ENCODE data around the gene SLC35F1. TPM values are rescaled to one million over a fixed set of nuclear protein-coding genes. Genes with fewer than 3 reads are reported as not detected.
"Not testable (repeated sequence)": the region's sequence is repeated elsewhere in the genome, so short reads cannot be mapped to it uniquely, and the experiment has no call there.

Gene SLC35F1
- total and polyA plus RNA-seq, 2 donors (not counting 1 experiment from before 2014, with no cell fraction given) = not detected

DNA sequence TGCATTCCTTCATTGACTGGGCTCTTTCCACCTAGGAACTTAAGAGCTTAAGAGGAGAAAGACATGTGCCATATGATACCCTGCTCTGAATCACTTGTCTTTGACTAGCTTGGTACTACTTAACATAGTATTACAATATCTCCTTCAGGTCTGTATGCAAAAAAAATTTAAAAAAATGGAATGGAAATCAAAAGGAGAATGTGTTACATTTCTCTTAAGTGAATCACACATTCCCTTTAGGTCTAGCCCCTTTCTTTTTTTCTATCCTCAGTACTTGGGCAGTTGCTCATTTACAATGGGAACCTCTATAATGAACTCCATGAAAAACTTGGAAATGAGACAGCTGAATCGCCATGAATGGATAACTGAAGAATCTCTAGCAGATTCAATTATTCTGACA is 53.8 kb downstream of the SLC35F1 start:
- no peaks in the 10 kb centered on the region for H3K36me3 ChIP-seq (replicated peaks in 1 of 2; ENCODE audit: control extremely low read depth in 1 of 2, control insufficient read depth in 1 of 2, extremely low read depth in 1 of 2, insufficient read depth in 2 of 2, low read length in 1 of 2)
- CTCF ChIA-PET = interaction anchor here (1.7 kb wide), 1 partner anchor 15 kb away, joined by 5 read pairs; no protein-coding TSS in a partner anchor
- POLR2A ChIA-PET = no interaction called here
- Mint-ChIP-seq H3K27ac (no peak overlapping the region), H3K27me3 (no peaks in the 10 kb centered on the region), H3K4me3 (no peak overlapping the region), H3K9me3 (ENCODE audit: insufficient read depth) (peaks cover 7% of the 10 kb centered on the region), H3K4me1 (no peaks in the 10 kb centered on the region)
- H3K9ac ChIP-seq (ENCODE audit: low read length) = no peak overlapping the region
- H3K4me3 ChIP-seq (ENCODE audit: control extremely low read depth in 1 of 5, extremely low read depth in 1 of 5, insufficient read depth in 1 of 5, low read depth in 2 of 5, low read length in 4 of 5) = no peak overlapping the region
- TF ChIP-seq, protein P1, sequence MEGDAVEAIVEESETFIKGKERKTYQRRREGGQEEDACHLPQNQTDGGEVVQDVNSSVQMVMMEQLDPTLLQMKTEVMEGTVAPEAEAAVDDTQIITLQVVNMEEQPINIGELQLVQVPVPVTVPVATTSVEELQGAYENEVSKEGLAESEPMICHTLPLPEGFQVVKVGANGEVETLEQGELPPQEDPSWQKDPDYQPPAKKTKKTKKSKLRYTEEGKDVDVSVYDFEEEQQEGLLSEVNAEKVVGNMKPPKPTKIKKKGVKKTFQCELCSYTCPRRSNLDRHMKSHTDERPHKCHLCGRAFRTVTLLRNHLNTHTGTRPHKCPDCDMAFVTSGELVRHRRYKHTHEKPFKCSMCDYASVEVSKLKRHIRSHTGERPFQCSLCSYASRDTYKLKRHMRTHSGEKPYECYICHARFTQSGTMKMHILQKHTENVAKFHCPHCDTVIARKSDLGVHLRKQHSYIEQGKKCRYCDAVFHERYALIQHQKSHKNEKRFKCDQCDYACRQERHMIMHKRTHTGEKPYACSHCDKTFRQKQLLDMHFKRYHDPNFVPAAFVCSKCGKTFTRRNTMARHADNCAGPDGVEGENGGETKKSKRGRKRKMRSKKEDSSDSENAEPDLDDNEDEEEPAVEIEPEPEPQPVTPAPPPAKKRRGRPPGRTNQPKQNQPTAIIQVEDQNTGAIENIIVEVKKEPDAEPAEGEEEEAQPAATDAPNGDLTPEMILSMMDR (IDR thresholded peaks at IDR 0.05) = no peak
- TF ChIP-seq EZH2 (IDR thresholded peaks at IDR 0.05; ENCODE audit: borderline replicate concordance, insufficient read depth, low read depth, low read length, poor library complexity, severe bottlenecking) = no peak
- WGBS (ENCODE audit: insufficient coverage) = no CpG with 5 or more reads among the region's 1 CpG
- no peak overlapping the region for H3K4me2 ChIP-seq (replicated peaks; ENCODE audit: low read depth, low read length, poor library complexity, severe bottlenecking)
- no peaks in the 10 kb centered on the region for H3K4me1 ChIP-seq (ENCODE audit: control insufficient read depth in 2 of 2, insufficient read depth in 2 of 2, low read length in 2 of 2)
- no peak for DNase-seq
- no peaks in the 10 kb centered on the region for H3K79me2 ChIP-seq (ENCODE audit: control insufficient read depth, insufficient read depth, low read length)
- no peak for ATAC-seq (ENCODE audit: low read depth)
- no peak overlapping the region for H2AFZ ChIP-seq (ENCODE audit: insufficient read depth, low read depth, low read length, poor library complexity, severe bottlenecking)
- H3K27ac ChIP-seq (ENCODE audit: low read length in 2 of 2) = no peak overlapping the region
- H4K20me1 ChIP-seq (ENCODE audit: control insufficient read depth, insufficient read depth, low read length, poor library complexity, severe bottlenecking) = no peaks in the 10 kb centered on the region
- intact Hi-C loops (cut with micrococcal nuclease) = no loop called here
- H3K9me3 ChIP-seq (ENCODE audit: control extremely low read depth in 1 of 3, control insufficient read depth in 2 of 3, insufficient read depth in 1 of 3, low read length in 2 of 3) = peaks cover 0 to 6% (median 0%) of the 10 kb centered on the region in 3 donors
- no peaks in the 10 kb centered on the region for H3K27me3 ChIP-seq (replicated peaks in 1 of 4; ENCODE audit: control extremely low read depth in 1 of 4, control insufficient read depth in 3 of 4, insufficient read depth in 4 of 4, low read length in 3 of 4)

DNA sequence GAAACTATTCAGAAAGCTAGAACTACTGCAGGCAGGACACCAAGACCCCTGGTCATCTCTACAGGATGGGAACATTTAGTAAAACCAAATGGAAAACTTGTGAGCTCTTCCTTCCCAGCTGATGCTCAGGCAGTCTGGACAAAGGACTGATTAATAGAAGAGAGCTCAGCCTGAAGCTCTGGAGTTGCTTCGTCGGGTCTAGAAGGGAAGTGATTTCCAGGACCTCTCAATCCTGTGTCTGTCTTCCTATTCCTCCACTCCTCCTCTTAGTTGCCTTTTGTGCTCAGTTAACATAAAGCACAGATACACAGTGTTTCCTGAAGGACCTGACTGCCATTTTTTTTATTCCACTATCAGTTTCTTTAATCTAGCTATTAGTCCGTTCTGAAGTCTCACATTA is 54.2 kb downstream of the SLC35F1 start:
- no peak overlapping the region for H3K27ac ChIP-seq (ENCODE audit: low read length in 2 of 2)
- no peaks in the 10 kb centered on the region for H4K20me1 ChIP-seq (ENCODE audit: control insufficient read depth, insufficient read depth, low read length, poor library complexity, severe bottlenecking)
- no peak for ATAC-seq (ENCODE audit: low read depth)
- 95% methylated on average over 2 of the region's 3 CpGs for WGBS (ENCODE audit: insufficient coverage)
- DNase-seq = no peak
- H3K9me3 ChIP-seq (ENCODE audit: control extremely low read depth in 1 of 3, control insufficient read depth in 2 of 3, insufficient read depth in 1 of 3, low read length in 2 of 3) = peaks cover 0 to 9% (median 0%) of the 10 kb centered on the region in 3 donors
- Mint-ChIP-seq H3K9me3 (ENCODE audit: insufficient read depth) (peaks cover 8% of the 10 kb centered on the region), H3K4me3 (no peak overlapping the region), H3K27me3 (no peaks in the 10 kb centered on the region), H3K4me1 (no peaks in the 10 kb centered on the region), H3K27ac (no peak overlapping the region)
- TF ChIP-seq, protein P1 (IDR thresholded peaks at IDR 0.05) = no peak
- no peak for TF ChIP-seq EZH2 (IDR thresholded peaks at IDR 0.05; ENCODE audit: borderline replicate concordance, insufficient read depth, low read depth, low read length, poor library complexity, severe bottlenecking)
- H3K9ac ChIP-seq (ENCODE audit: low read length) = no peak overlapping the region
- H3K4me2 ChIP-seq (replicated peaks; ENCODE audit: low read depth, low read length, poor library complexity, severe bottlenecking) = no peak overlapping the region
- no peak overlapping the region for H2AFZ ChIP-seq (ENCODE audit: insufficient read depth, low read depth, low read length, poor library complexity, severe bottlenecking)
- no peaks in the 10 kb centered on the region for H3K79me2 ChIP-seq (ENCODE audit: control insufficient read depth, insufficient read depth, low read length)
- H3K4me3 ChIP-seq (ENCODE audit: control extremely low read depth in 1 of 5, extremely low read depth in 1 of 5, insufficient read depth in 1 of 5, low read depth in 2 of 5, low read length in 4 of 5) = no peak overlapping the region
- POLR2A ChIA-PET = no interaction called here
- intact Hi-C loops (cut with micrococcal nuclease) = no loop called here
- no peaks in the 10 kb centered on the region for H3K27me3 ChIP-seq (replicated peaks in 1 of 4; ENCODE audit: control extremely low read depth in 1 of 4, control insufficient read depth in 3 of 4, insufficient read depth in 4 of 4, low read length in 3 of 4)
- no peaks in the 10 kb centered on the region for H3K4me1 ChIP-seq (ENCODE audit: control insufficient read depth in 2 of 2, insufficient read depth in 2 of 2, low read length in 2 of 2)
- no peaks in the 10 kb centered on the region for H3K36me3 ChIP-seq (replicated peaks in 1 of 2; ENCODE audit: control extremely low read depth in 1 of 2, control insufficient read depth in 1 of 2, extremely low read depth in 1 of 2, insufficient read depth in 2 of 2, low read length in 1 of 2)
- CTCF ChIA-PET = interaction anchor here (1.7 kb wide), 1 partner anchor 15 kb away, joined by 5 read pairs; no protein-coding TSS in a partner anchor

DNA sequence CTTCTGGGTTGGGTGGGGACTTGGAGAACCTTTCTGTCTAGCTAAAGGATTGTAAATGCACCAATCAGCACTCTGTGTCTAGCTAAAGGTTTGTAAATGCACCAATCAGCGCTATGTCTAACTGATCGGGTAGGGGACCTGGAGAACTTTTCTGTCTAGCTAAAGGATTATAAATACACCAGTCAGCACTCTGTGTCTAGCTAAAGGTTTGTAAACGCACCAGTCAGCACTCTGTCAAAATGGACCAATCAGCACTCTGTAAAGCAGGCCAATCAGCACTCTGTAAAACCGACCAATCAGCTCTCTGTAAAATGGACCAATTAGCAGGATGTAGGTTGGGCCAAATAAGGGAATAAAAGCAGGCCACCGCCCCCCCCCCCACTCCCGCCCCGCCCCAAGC is 58.7 kb downstream of the SLC35F1 start:
- H3K79me2 ChIP-seq (ENCODE audit: control insufficient read depth, insufficient read depth, low read length); H3K4me1 Mint-ChIP-seq; H3K4me3 Mint-ChIP-seq; H3K9me3 ChIP-seq (ENCODE audit: control extremely low read depth in 1 of 3, control insufficient read depth in 2 of 3, insufficient read depth in 1 of 3, low read length in 2 of 3); POLR2A ChIA-PET; H3K27ac Mint-ChIP-seq; H3K27ac ChIP-seq (ENCODE audit: low read length in 2 of 2); DNase-seq; H3K4me3 ChIP-seq (ENCODE audit: control extremely low read depth in 1 of 5, extremely low read depth in 1 of 5, insufficient read depth in 1 of 5, low read depth in 2 of 5, low read length in 4 of 5); ATAC-seq (ENCODE audit: low read depth); H3K4me1 ChIP-seq (ENCODE audit: control insufficient read depth in 2 of 2, insufficient read depth in 2 of 2, low read length in 2 of 2); CTCF ChIA-PET; intact Hi-C loops (cut with micrococcal nuclease); H4K20me1 ChIP-seq (ENCODE audit: control insufficient read depth, insufficient read depth, low read length, poor library complexity, severe bottlenecking); H3K36me3 ChIP-seq (replicated peaks in 1 of 2; ENCODE audit: control extremely low read depth in 1 of 2, control insufficient read depth in 1 of 2, extremely low read depth in 1 of 2, insufficient read depth in 2 of 2, low read length in 1 of 2); H3K27me3 ChIP-seq (replicated peaks in 1 of 4; ENCODE audit: control extremely low read depth in 1 of 4, control insufficient read depth in 3 of 4, insufficient read depth in 4 of 4, low read length in 3 of 4); H2AFZ ChIP-seq (ENCODE audit: insufficient read depth, low read depth, low read length, poor library complexity, severe bottlenecking); H3K9ac ChIP-seq (ENCODE audit: low read length); H3K4me2 ChIP-seq (replicated peaks; ENCODE audit: low read depth, low read length, poor library complexity, severe bottlenecking); H3K27me3 Mint-ChIP-seq: not testable (repeated sequence)
- peaks cover 12% of the 10 kb centered on the region for H3K9me3 Mint-ChIP-seq (ENCODE audit: insufficient read depth)
- 96% methylated on average over 7 of the region's 7 CpGs for WGBS (ENCODE audit: insufficient coverage)
